ENCODE results near the gene PEX11A. TPM values are rescaled to one million over a fixed set of nuclear protein-coding genes. Genes with fewer than 3 reads are reported as not detected.

The PEX11A gene
- total RNA-seq, 4 donors from 2014 or later = 18.4 to 134 (median 29.9) TPM

DNA sequence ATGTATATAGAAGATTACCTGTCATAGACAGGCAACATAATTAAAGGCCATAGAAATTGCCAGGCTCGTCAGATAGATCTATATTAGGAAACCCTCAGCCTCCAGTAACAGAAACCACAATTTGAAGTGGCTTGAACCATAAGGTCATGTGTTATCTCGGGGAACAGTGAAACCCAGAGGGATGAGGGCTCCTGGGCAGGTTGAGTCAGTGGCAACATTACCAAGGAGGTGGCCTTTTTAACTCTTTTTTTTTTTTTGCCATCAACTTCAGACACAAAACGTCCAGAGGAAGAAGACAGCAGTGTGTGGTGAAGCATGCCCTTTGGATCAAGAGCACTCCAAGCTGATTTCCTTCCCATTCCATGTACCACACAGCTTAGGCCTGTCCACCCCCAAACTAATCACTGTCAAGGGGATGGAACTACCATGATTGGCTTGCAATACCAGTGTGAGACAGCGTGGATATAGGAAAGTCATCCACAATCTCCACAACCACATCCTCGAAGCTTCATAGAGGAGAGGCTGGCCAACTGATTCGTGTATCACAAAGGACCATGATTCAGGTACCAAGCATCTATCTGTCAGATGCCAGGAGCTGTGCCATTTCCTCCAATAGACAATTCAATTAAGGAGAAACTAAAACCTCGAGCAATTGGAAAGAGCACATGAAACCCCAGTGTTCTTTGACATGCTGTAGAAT is 34.3 kb downstream of the PEX11A start:
- DNase-seq (ENCODE audit: low spot score) (no peak), ATAC-seq (ENCODE audit: low FRiP score) (no peak)
- TF ChIP-seq, protein P1, sequence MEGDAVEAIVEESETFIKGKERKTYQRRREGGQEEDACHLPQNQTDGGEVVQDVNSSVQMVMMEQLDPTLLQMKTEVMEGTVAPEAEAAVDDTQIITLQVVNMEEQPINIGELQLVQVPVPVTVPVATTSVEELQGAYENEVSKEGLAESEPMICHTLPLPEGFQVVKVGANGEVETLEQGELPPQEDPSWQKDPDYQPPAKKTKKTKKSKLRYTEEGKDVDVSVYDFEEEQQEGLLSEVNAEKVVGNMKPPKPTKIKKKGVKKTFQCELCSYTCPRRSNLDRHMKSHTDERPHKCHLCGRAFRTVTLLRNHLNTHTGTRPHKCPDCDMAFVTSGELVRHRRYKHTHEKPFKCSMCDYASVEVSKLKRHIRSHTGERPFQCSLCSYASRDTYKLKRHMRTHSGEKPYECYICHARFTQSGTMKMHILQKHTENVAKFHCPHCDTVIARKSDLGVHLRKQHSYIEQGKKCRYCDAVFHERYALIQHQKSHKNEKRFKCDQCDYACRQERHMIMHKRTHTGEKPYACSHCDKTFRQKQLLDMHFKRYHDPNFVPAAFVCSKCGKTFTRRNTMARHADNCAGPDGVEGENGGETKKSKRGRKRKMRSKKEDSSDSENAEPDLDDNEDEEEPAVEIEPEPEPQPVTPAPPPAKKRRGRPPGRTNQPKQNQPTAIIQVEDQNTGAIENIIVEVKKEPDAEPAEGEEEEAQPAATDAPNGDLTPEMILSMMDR (IDR thresholded peaks at IDR 0.05) = no peak

DNA sequence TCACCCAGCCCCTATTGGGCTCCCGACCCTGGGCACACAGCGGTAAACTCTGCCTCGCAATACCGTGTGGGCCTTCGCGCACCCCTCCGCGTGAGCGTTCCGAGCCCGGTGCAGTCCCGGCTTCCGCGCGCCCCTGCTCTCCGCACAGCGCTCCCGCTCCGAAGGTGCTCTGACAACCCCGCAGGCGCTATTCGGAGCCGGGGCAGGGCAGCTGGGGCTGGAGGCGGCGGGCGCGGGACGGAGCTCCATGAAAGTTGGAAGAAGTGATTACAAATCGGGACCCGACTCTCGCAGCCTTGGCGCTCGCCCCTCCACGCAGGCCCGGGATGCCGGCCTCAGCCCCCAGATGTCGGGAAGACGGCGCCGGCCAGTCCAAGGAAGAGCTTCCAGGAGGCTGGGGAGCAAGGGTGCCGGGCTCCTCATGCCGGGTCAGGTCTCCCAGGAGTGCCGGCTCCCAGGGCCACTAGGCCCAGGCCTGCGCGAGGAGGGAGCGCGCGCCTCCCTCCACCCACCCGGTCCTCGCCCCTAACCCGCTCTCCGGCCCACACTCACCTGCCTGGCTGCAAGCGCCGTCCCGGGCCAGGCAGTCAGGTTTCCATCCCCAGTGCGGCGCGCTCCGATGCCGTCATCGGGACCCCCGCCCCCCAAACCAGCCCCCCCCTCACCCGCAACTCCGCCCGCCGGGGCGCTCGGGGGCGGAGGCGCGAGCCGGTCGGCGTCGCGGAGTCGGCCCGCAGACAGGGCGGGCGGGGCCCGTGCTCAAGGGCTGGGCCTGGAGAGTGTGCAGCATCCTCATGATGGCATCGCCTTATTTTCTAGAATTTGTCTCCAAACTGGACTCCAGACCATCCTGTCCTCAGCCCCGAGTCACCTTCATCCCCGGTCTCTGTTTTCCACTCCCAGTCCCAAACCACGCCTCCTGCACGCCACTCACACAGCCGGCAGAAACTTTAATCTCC is 35.4 kb downstream of the PEX11A start, which contains the start of gene KIF7:
KIF7 (minus strand) TSS at position 621 of the 959 bp plus-strand sequence. CDS start 2,537 bp downstream, outside the sequence.
- ATAC-seq (ENCODE audit: low FRiP score) (peak; percentile 87), DNase-seq (ENCODE audit: low spot score) (no peak)
- TF ChIP-seq, protein P1 (IDR thresholded peaks at IDR 0.05) = no peak

DNA sequence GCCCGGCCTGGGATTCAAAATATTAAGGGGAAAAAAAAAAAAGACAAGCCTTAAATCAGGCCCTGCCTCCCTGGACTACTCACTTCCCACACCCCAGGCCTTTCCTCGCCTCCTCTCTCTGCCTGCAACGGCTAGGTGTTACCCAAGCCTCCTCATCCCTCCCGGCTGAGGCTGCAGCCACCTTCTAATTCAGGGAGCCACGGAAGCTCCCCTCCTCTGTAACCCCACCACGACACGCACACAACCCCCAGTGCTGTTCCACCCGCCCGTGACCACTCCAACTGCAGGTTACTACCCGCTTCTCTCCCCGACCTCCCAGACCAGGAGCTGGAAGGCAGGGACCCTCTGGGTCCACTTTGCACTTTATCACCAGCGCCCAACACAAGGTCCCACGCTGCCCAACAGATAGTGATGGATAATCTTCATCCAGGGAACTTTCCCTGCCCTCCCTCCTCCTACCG is 36.2 kb downstream of the PEX11A start:
- no peak for ATAC-seq (ENCODE audit: low FRiP score)
- TF ChIP-seq, protein P1 (IDR thresholded peaks at IDR 0.05) = no peak
- no peak for DNase-seq (ENCODE audit: low spot score)

DNA sequence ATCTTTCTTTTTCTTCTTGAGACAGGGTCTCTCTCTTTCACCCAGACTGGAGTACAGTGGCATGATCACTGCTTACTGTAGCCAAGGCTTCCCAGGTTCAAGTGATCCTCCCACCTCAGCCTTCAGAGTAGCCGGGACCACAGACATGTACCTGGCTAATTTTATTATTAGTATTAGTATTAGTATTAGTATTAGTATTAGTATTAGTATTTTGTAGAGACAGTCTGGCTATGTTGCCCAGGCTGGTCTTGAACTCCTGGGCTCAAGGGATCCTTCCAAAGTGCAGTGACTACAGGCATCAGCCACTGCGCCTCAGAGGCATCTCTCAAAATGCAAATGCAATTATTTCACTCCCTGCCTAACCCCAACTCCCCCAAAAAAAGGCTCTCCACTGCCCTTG is 37.0 kb downstream of the PEX11A start:
- ATAC-seq (ENCODE audit: low FRiP score) (no peak), DNase-seq (ENCODE audit: low spot score) (no peak)
- TF ChIP-seq, protein P1 (IDR thresholded peaks at IDR 0.05) = no peak

DNA sequence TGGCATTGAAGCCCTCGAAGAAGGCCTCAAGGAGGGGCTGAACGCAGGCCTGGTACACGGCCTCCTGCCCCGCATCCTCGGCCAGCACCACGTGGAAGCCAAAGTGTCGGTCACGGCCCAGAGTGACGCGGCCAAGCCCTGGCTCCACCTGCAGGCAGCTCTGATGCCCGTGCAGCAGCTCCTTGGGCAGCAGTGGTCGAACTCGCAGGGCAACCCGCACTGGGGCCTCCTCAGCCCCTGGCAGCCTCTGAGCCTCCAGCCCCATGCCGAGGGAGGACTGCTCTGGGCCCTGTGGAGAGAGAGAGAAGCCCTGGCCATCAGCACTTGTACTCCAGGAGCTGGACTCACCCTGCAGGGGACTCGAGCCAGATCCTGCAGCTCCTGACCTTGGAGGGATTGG is 37.9 kb downstream of the PEX11A start:
- TF ChIP-seq, protein P1 (IDR thresholded peaks at IDR 0.05) = no peak
- ATAC-seq (ENCODE audit: low FRiP score) (no peak), DNase-seq (ENCODE audit: low spot score) (no peak)

DNA sequence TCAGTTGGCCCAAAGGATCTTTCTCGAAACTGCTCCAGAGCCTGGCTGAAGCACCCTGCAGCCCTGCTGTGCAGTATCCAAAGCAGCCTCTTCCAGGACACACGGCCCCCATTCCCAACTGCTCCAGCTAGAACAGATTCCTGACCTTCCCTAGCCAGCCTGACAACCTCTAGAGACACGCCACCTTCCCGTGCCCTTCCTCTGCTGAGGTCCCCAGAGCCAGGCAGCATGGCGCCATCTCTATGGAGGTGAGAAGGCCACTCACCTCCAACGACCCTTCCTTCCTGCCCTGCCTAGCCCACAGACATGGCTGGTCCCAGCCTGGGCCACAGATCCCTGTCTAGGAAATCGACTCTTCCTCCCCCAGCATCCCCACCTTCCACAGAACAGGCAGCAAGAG is 38.4 kb downstream of the PEX11A start:
- DNase-seq (ENCODE audit: low spot score) (no peak), ATAC-seq (ENCODE audit: low FRiP score) (no peak)
- TF ChIP-seq, protein P1 (IDR thresholded peaks at IDR 0.05) = no peak

Data from omental fat pad (tissue), 4 donors.